K562 (cell line): ENCODE results near the gene MARK3. TPM values are rescaled to one million over a fixed set of nuclear protein-coding genes. Genes with fewer than 3 reads are reported as not detected.

Source experiments
- PCBP2 ChIP-seq: fragments of 200-400 bp; formaldehyde crosslinking; IDR thresholded peaks from 2 replicates; pipeline ENCODE4 v1.6.1; 2018; ENCODE audit warnings: low read length, low read depth, mild to moderate bottlenecking, moderate library complexity; ENCODE audit not compliant: poor library complexity, severe bottlenecking
- PHF8 ChIP-seq: fragments of 200-600 bp; sonication (generic); IDR thresholded peaks from 2 replicates; pipeline ENCODE4 v1.6.1; 2012; ENCODE audit warnings: mixed run types, mild to moderate bottlenecking, inconsistent platforms, low read length, moderate library complexity, borderline replicate concordance
- RBM25 ChIP-seq: fragments of 200-400 bp; formaldehyde crosslinking; IDR thresholded peaks from 2 replicates; pipeline ENCODE4 v1.6.1; 2018; ENCODE audit warnings: low read length, low read depth, moderate library complexity; ENCODE audit not compliant: severe bottlenecking
- TCF3 ChIP-seq: sonication (generic); formaldehyde crosslinking; IDR thresholded peaks from 2 replicates; pipeline ENCODE4 v1.4.0; 2020; ENCODE audit warnings: mild to moderate bottlenecking, missing genetic modification reagents
- polyA plus RNA-seq, 8 experiments: library from polyadenylated mRNA; depleted of rRNA in 4 of 8; stranded (reverse) in 5 of 8; unstranded in 3 of 8; fragments of >200 nt; fragmentation: Nextera tagmentation in 2 of 8; fragmentation: Illumina TruSeq in 1 of 8; extraction: Ambion mirVana in 2 of 8; extraction: Trizol in 1 of 8; gene quantifications; 2 replicates each; pipeline versions ENCODE4 v1.2.1 to v1.2.3, GENCODE V29; 2011 to 2014; ENCODE audit warnings: inconsistent platforms in 1 of 8, missing spikeins in 1 of 8
- total RNA-seq, 7 experiments: library from RNA; depleted of rRNA in 6 of 7; stranded (reverse); fragments of >200 nt in 6 of 7; fragmentation: Illumina TruSeq in 2 of 7; extraction: Trizol in 2 of 7; gene quantifications; 2 replicates each; pipeline versions ENCODE4 v1.2.1 to v1.2.3, GENCODE V29; 2011 to 2021; ENCODE audit warnings: low replicate concordance in 1 of 7
- TF ChIP-seq, protein P1 (sequence below): fragments of 450-650 bp; formaldehyde crosslinking; IDR thresholded peaks from 2 replicates; pipeline ENCODE4 v1.4.0; 2020; ENCODE audit warnings: mild to moderate bottlenecking
- TF ChIP-seq, protein P2 (sequence below): fragments of 250-450 bp; sonication (Bioruptor Pico); IDR thresholded peaks from 2 replicates; pipeline ENCODE4 v1.8.0; 2022; ENCODE audit warnings: inconsistent platforms
- TF ChIP-seq, protein P3 (sequence below): IDR thresholded peaks from 2 replicates; pipeline ENCODE4 v1.6.1; 2014; ENCODE audit warnings: antibody characterized with exemption

Gene MARK3
- total and polyA plus RNA-seq, 9 of the 15 experiments (the other 6 are each of a cell fraction or from before 2014, with no cell fraction given), result 10.1 to 68.7 (median 56.3) TPM

DNA sequence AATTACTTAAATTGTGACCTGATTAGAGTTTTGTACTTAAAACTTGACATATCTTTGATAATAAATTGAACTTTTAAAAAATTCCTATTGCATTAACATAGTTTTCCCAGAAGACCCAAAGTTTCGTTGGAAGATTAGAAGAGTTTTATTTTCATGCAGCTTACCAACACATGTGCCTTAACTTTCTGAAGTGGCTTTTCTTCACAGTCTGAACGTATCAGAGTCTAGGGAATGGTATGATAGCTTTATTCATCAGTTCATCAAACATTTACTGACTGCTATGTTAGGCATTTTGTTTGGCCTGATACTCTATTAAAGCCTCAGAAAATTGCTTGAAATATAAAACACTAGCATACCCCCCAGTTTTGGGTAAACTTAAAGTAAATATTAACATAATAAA lies 65.2 kb downstream of the MARK3 start (continued):
- TF ChIP-seq, protein P1, sequence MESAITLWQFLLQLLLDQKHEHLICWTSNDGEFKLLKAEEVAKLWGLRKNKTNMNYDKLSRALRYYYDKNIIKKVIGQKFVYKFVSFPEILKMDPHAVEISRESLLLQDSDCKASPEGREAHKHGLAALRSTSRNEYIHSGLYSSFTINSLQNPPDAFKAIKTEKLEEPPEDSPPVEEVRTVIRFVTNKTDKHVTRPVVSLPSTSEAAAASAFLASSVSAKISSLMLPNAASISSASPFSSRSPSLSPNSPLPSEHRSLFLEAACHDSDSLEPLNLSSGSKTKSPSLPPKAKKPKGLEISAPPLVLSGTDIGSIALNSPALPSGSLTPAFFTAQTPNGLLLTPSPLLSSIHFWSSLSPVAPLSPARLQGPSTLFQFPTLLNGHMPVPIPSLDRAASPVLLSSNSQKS (CRISPR knock-in tag), result no peak
- TF ChIP-seq, protein P2, sequence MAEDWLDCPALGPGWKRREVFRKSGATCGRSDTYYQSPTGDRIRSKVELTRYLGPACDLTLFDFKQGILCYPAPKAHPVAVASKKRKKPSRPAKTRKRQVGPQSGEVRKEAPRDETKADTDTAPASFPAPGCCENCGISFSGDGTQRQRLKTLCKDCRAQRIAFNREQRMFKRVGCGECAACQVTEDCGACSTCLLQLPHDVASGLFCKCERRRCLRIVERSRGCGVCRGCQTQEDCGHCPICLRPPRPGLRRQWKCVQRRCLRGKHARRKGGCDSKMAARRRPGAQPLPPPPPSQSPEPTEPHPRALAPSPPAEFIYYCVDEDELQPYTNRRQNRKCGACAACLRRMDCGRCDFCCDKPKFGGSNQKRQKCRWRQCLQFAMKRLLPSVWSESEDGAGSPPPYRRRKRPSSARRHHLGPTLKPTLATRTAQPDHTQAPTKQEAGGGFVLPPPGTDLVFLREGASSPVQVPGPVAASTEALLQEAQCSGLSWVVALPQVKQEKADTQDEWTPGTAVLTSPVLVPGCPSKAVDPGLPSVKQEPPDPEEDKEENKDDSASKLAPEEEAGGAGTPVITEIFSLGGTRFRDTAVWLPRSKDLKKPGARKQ, result no peak
- TF ChIP-seq PHF8 (no peak), RBM25 (no peak), PCBP2 (no peak), TCF3 (CRISPR knock-in tag) (no peak)
- TF ChIP-seq, protein P3, sequence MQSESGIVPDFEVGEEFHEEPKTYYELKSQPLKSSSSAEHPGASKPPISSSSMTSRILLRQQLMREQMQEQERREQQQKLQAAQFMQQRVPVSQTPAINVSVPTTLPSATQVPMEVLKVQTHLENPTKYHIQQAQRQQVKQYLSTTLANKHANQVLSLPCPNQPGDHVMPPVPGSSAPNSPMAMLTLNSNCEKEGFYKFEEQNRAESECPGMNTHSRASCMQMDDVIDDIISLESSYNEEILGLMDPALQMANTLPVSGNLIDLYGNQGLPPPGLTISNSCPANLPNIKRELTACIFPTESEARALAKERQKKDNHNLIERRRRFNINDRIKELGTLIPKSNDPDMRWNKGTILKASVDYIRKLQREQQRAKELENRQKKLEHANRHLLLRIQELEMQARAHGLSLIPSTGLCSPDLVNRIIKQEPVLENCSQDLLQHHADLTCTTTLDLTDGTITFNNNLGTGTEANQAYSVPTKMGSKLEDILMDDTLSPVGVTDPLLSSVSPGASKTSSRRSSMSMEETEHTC, result no peak
- TF ChIP-seq, all 486 proteins: peak for 0
